HG02852 (cell line): Measurements from ENCODE around the gene NR2F1-AS1.

Experiments
- ATAC-seq: cut with Tn5 transposase; IDR thresholded peaks from one replicate; pipeline ENCODE4 v1.9.1; 2021; ENCODE audit warnings: mild to moderate bottlenecking, moderate library complexity; ENCODE audit not compliant: unreplicated experiment

NR2F1-AS1 gene

GRCh38 chr5:93580927-93581445 is at the start of gene NR2F1-AS1:
NR2F1-AS1 (minus strand) TSS chr5:93581219.
- peak; percentile 27 for ATAC-seq

DNA sequence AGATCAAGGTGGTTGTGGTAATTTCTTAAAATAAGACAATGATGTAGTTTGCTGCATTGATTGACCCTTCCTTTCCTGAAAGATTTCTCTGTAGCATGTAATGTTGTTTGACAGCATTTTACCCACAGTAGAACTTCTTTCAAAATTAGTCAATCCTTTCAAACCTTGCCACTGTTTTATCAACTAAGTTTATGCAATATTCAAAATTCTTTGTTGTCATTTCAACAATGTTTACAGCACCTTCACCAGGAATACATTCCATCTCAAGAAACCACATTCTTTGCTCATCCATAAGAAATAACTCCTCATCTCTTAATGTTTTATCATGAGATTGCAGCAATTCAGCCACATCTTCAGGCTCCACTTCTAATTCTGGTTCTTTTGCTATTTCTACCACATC is 45.8 kb upstream of the NR2F1-AS1 start:
- no peak for ATAC-seq

DNA sequence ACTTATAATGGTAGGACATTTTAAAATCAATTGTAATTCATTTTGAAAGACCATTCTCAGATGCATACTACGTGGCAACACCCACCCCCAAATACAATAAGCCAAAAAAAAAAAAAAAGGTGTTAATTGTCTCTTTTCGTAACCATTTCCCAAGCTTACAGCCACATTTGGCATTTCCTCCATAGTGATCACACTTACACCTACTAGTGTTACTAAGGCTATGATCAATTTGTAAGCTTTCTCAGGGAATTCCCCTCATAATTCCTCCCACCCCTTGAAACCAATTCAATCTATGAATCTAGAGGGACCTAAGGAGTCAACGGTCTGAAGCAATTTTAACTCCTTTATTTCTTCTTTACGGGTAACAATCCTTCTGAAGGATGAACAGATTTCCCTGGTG is 42.1 kb upstream of the NR2F1-AS1 start:
- ATAC-seq, result no peak

- no peak for ATAC-seq
These were observed 41.3 kb upstream of the NR2F1-AS1 start for GRCh38 chr5:93622240-93622885.

- peak; percentile 21 for ATAC-seq
These were observed 40.3 kb upstream of the NR2F1-AS1 start for GRCh38 chr5:93621327-93621798.

DNA sequence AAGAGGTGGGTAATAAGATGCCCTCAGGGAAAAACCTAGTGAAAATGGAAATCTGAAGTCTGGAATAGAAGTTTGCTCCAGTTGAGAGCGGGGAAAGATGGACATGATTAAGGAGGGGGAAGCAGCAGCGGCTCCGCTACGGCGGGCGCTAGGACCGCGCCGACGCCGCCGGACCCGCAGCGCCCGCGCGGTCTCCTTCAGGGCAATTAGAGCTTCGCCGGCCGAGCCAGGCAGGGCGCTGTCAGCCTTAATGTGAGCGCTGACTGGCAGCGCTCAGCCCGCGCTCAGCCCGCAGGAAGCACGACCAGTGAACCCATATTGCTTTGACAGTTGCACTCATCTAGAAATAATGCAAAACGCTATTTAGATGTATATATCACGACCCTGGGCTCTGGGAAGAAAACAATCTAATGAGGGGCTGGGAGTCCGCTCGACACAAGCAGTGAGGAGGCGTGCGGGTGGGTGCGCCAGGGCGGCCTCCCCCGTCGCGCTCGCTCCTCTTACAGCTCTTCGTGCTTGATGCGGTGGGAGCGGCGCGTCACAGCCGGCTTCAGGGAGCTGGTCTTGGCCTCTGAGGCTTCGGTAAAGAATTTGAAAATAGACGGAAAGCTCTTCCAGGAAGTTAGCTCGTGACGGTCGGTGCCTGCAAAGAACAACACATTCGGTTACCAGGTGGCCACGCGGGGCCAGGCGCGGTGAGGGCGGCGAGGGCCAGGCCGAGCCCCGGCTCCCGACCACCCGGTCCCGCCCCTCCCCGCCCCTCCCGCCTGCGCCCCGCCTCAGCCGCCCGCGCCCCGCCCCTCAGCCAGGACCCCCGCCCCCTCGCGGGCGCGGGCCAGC is 39.7 kb upstream of the NR2F1-AS1 start:
- peak; percentile 97 for ATAC-seq

DNA sequence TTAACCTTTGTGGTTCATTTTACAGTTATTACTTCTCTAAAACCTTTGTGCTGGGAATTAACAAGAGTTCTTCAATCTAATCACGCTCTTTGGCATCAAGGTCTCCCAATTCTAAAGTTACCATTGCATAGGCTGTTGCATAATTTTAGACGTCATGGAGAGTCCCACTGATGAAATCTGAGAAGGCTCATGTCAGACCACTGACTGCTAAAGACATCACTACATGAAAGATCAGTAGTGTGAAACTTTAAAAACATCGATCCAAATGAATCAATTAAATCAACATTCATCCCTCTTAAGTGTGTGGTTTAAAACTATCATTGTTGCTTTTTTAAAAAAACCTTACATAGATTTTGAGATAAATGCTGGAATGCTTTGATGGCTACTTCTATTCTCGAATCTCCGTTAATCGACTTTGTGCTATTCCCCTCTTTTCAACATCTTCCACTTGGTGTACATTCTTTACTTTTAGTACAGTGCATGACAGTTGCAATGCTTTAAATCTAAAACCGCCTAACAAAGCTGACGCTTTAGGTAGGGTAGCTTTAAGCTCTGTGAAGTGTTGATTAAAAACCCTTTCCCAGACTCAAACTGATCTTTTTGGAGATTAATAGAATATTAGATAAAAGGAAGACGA is 35.6 kb upstream of the NR2F1-AS1 start:
- no peak for ATAC-seq

GRCh38 chr5:93612855-93613243 is 31.8 kb upstream of the NR2F1-AS1 start:
- no peak for ATAC-seq

DNA sequence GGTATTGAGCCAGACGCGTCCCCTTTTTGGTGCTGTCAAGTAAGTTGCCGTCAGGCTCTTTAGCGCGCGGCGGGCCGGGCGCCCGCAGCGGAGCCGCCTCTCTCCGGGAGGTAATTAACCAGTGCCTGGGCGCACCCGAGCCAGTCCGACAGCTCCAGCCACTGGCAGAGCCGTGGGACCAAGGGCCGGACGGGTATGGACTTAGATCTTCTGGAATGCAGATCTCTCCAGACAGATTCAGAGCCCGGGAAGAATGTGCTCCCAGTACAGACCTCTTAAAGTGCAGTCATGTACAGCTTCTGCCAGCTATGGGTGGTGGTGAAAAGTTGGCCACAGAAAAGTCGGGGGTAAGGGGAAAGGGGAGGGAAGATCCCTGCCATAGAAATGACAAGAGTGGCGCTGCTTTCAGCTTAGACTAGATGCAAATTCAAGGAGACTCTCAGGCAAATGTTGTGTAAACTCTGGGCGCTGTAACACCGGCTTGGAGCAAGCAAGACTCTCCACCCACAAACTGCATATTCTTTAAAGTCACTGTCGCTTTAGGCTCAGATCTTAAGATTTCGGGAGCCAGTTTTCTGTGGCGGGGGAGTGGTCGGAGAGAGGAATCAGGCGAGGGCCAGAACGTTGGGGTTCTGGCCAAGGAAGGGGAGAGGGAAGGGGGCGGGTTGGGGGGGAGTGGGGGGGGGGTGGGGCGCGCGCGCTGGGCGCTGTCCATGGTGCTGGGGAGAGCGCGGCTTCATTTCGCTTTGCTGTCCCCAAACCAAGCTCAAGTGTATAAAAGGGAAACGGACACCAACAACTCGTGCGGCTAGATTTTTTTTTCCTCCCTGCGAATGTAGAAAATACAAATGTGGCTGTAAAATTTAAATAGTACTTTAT is 31.2 kb upstream of the NR2F1-AS1 start:
- ATAC-seq, result no peak

DNA sequence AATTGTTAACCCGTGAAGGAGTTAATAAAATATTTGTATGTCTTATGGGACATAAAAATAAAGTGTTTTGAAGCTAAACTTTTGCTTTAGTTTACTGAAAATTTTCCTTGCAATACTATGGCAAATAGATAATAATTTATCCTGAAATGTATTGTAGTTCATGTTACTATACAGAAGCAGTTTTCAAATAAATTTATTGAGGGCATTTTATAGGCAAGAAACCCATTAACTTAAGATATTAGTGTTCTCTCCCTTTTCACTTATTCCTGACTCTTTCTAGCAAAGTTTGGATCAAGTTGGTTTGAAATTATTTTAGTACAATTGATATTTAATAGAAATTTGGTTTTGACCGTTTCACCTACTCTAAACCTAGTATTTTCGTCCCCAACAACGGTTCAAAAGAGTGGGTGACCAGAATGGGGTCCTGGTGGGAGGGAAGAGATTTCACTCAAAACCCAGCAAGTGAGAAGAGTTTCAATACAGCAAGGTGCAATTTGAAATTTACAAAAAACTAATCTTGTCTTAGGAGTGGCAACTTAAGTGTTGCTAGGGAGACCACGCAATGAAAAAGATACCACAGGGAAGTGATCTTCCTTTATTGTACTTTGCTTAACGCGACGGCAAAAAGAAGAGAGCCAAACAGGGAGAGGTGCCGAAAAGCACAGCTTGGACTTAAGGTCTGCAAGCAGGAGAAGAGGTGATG is 30.4 kb upstream of the NR2F1-AS1 start:
- no peak for ATAC-seq

- ATAC-seq, result no peak
These were observed 29.7 kb upstream of the NR2F1-AS1 start for GRCh38 chr5:93610581-93611272.

DNA sequence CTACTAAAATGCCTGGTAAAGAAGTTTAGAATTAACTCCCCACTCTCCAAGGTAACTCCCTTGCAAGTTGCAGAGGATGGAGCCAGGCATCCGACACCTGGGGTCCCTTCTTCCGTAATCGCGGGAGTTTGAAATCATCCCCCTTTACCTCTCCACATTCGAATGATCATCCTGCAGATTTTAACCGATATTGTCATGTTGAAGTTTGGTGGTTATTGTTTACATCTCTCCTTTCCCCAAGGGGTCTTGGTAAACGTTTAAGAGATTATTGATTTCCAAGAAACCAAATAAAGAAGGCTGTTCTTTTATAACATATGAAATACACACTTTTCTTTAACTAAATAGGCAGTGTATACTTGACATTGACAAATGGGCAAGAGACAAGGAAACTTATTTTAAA is 28.7 kb upstream of the NR2F1-AS1 start:
- ATAC-seq, result no peak

DNA sequence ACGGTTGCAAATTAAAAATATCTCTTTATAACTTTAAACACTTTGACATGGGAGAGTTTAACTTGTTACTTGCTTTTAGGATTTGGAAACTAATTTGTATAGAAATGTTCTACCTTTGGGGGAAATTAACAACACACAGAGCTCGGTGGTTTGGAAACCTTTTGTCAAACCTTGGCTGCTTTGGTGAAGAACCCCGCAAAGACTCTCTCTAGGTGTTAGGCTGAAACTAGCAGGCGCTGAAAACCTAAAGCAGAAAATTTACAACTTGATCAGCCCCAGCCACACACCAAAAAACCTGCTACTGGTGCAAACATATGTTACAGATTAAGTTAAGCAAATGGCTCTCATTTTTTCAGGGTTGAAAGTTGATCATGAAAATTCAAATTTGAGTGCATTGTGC is 27.8 kb upstream of the NR2F1-AS1 start:
- no peak for ATAC-seq

DNA sequence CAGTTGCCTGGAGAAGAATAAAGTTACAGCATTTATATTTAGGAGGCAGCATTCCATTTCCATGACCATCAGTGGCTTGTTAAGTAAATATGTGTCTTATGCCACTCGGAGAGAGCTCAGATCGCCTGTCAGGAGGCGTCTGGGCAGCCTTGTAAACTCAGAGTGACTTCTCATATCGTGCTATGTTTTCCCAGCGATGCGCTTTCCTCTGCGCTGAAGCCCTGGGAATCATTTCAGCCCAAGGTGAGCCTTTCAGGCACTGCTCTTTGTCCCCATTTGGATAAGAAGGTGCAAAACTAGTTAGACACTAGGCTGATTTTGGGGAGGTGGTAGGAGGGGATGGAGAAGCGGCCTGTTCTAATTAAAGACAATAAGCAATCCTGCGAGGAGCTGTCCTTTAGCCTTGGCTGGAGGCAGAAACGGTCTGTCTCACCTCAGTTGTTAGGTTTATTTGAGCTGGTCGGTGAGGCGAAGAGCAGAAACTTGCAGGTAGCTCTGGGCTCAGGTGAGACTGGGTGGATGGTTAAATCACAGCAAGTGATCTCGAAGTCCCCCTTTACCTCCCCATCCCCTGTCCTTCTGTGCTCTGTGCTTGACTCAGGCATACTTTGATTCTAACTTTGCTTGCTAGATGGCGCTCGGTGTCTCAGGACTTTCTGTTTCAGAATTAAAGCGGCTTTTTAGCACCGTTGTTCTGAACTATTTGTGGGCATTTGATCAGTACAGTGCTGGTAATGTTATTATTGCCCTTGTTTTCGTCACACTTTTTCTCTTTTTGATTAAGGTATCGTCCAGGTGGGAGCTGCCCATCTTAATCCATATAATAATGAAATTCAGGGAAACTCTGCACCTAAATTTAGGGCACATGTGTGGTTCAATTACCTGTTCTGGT is 26.6 kb upstream of the NR2F1-AS1 start:
- ATAC-seq, result peak; percentile 83

DNA sequence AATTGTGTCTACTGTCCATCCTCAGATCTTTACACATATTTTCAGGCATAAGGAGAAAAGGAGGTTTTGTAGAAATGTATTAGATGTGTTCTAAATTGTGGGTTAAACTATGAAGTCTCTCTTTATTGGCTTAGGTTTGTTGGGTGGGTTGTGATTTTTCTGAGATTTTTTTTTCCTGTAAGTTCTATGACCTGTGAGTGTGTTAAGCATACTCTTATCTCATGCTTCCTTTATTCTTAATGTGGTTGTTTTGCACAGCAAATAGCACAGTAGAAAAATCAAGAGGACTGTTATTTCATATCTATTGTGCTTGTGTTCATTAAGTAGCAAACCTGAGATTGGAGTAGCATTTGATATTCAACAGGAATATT is 25.3 kb upstream of the NR2F1-AS1 start:
- no peak for ATAC-seq

DNA sequence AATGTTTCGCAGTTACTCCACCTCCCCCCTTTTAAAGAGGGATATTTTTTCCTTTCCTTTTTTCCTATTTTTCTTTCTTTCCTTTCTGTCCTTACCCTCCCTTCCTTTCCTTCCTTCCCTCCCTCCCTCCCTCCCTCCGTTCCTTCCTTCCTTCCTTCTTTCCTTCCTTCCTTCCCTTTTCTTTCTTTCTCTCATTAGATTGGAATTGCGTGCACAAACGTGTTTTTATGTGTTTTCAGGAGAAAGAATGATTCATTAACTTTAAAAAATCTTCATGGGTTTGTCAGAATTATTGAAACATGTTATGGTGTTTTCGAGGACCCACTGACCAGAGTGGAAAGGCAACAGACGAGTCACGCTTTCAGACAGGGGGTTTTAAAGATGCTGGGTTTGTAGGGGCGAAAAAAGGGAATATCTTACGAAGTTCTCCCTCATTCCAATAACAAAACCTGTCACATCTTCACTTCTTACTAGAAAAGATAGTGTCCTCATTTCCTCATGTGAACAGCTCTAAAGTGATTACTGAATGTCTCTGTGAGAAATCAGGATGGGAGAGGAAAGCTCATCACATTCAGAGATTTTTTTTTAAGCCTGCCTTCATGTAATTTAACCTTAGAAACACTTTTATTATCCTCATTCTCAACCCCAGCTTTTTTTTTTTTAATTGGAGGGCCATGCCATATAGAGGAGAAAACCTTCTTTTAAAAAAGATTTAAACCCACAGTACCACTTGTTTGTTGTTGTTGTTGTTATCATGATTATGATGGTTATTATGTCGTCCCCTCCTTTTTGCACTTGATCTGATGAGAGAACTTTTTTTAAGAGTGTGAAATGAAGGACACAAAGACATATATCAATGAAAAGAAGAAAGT is 23.9 kb upstream of the NR2F1-AS1 start:
- ATAC-seq, result no peak

- ATAC-seq, result no peak
These were observed 23.0 kb upstream of the NR2F1-AS1 start for GRCh38 chr5:93603793-93604643.
